ENCODE data around the gene TSGA10IP. TPM values are rescaled to one million over a fixed set of nuclear protein-coding genes. Genes with fewer than 3 reads are reported as not detected.

TSGA10IP gene
- total RNA-seq, 4 donors from 2014 or later, result not detected

- Histone ChIP-seq H3K9me3 (no peaks in the 10 kb centered on the region), H3K4me3 (no peak overlapping the region), H3K4me1 (peaks cover 0 to 11% (median 9%) of the 10 kb centered on the region in 4 donors), H3K27me3 (no peaks in the 10 kb centered on the region), H3K36me3 (no peaks in the 10 kb centered on the region), H3K27ac (no peak overlapping the region)
- in situ Hi-C loops (cut with MboI; ENCODE audit: low pct_ligation_motif_present in 1 of 4, low pct_unique_long_range_greater_than_20kb in 1 of 4, low sequenced_read_pairs in 3 of 4) (no loop called here), intact Hi-C loops (cut with DNase I; ENCODE audit: low total_unique reads) (no loop called here)
- no peak for DNase-seq
- WGBS, 2 donors (ENCODE audit: low coverage in 1 of 2), result 75% methylated on average over 6 of the region's 6 CpGs; no CpG with 5 or more reads in 1 of the 2 donors
- TF ChIP-seq POLR2AphosphoS5 (IDR thresholded peaks at IDR 0.05) (no peak), CTCF (IDR thresholded peaks at IDR 0.05) (no peak), EP300 (IDR thresholded peaks at IDR 0.05; ENCODE audit: low read depth) (no peak), POLR2A (IDR thresholded peaks at IDR 0.05) (no peak)
Measured at GRCh38 chr11:65907878-65908277, 37.4 kb upstream of the TSGA10IP start.

GRCh38 chr11:65911682-65912568 lies 33.4 kb upstream of the TSGA10IP start:
- in situ Hi-C loops (cut with MboI; ENCODE audit: low pct_ligation_motif_present in 1 of 4, low pct_unique_long_range_greater_than_20kb in 1 of 4, low sequenced_read_pairs in 3 of 4), result no loop called here
- Histone ChIP-seq H3K4me3 (no peak overlapping the region), H3K4me1 (peaks cover 13 to 32% (median 28%) of the 10 kb centered on the region in 4 donors), H3K27ac (peak overlapping the region in 1 of 4 donors; percentile 8), H3K27me3 (no peaks in the 10 kb centered on the region), H3K9me3 (no peaks in the 10 kb centered on the region), H3K36me3 (no peaks in the 10 kb centered on the region)
- peak in 2 of 3 donors; percentile 11 to 42 for TF ChIP-seq POLR2AphosphoS5 (IDR thresholded peaks at IDR 0.05)
- peak in 2 of 5 experiments; percentile 14 to 16 for TF ChIP-seq CTCF (IDR thresholded peaks at IDR 0.05)
- no peak for TF ChIP-seq EP300 (IDR thresholded peaks at IDR 0.05; ENCODE audit: low read depth)
- TF ChIP-seq POLR2A (IDR thresholded peaks at IDR 0.05), result no peak
- peak; percentile 40 for DNase-seq
- intact Hi-C loops (cut with DNase I; ENCODE audit: low total_unique reads), result no loop called here
- 31 to 35% methylated on average over 4 to 14 of the region's 14 CpGs for WGBS, 2 donors (ENCODE audit: low coverage in 1 of 2)

DNA sequence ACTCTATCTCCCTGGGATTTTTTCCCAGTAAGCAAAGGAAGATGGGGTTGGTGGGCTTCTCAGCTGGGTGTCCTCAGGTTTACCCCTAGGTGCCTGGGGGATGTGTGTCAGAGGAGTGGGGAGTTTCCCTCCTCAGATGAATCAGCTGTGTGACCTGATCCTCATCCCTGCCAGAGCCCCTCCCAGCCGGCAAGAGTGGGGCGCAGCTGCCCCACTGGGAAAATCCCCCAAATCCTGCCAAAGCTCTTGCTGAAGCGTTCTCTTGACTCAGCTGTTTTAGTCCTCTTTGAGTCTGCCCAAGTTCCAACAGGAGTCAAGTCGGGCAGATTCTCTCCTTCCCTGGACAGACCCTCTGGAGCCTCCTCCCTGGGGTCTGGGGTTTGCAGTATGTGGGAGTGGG lies 32.4 kb upstream of the TSGA10IP start:
- no peak for DNase-seq
- no peaks in the 10 kb centered on the region for H3K27me3 ChIP-seq
- H3K4me3 ChIP-seq, result no peak overlapping the region
- H3K9me3 ChIP-seq, result no peaks in the 10 kb centered on the region
- no peak for TF ChIP-seq POLR2A (IDR thresholded peaks at IDR 0.05)
- no peak for TF ChIP-seq POLR2AphosphoS5 (IDR thresholded peaks at IDR 0.05)
- no peak for TF ChIP-seq CTCF (IDR thresholded peaks at IDR 0.05)
- no peak for TF ChIP-seq EP300 (IDR thresholded peaks at IDR 0.05; ENCODE audit: low read depth)
- H3K27ac ChIP-seq, result no peak overlapping the region
- 48% methylated on average over 4 of the region's 4 CpGs; no CpG with 5 or more reads in 1 of the 2 donors for WGBS, 2 donors (ENCODE audit: low coverage in 1 of 2)
- no peaks in the 10 kb centered on the region for H3K36me3 ChIP-seq
- in situ Hi-C loops (cut with MboI; ENCODE audit: low pct_ligation_motif_present in 1 of 4, low pct_unique_long_range_greater_than_20kb in 1 of 4, low sequenced_read_pairs in 3 of 4) (no loop called here), intact Hi-C loops (cut with DNase I; ENCODE audit: low total_unique reads) (no loop called here)
- peaks cover 22 to 41% (median 37%) of the 10 kb centered on the region in 4 donors for H3K4me1 ChIP-seq

- intact Hi-C loops (cut with DNase I; ENCODE audit: low total_unique reads), result no loop called here
- no peaks in the 10 kb centered on the region for H3K36me3 ChIP-seq
- DNase-seq, result no peak
- in situ Hi-C loops (cut with MboI; ENCODE audit: low pct_ligation_motif_present in 1 of 4, low pct_unique_long_range_greater_than_20kb in 1 of 4, low sequenced_read_pairs in 3 of 4), result no loop called here
- H3K4me3 ChIP-seq, result no peak overlapping the region
- no peak for TF ChIP-seq EP300 (IDR thresholded peaks at IDR 0.05; ENCODE audit: low read depth)
- TF ChIP-seq POLR2A (IDR thresholded peaks at IDR 0.05), result no peak
- no peak for TF ChIP-seq POLR2AphosphoS5 (IDR thresholded peaks at IDR 0.05)
- no peak for TF ChIP-seq CTCF (IDR thresholded peaks at IDR 0.05)
- H3K9me3 ChIP-seq, result no peaks in the 10 kb centered on the region
- H3K4me1 ChIP-seq, result peaks cover 25 to 47% (median 45%) of the 10 kb centered on the region in 4 donors
- 56 to 62% methylated on average over 3 to 10 of the region's 10 CpGs for WGBS, 2 donors (ENCODE audit: low coverage in 1 of 2)
- peak overlapping the region; percentile 91 to 98 (median 96) for H3K27ac ChIP-seq
- H3K27me3 ChIP-seq, result no peaks in the 10 kb centered on the region
Measured at GRCh38 chr11:65915101-65915820, 30.0 kb upstream of the TSGA10IP start.
